Posterior cingulate gyrus (tissue), 11 donors: ENCODE results near the gene WDR7.
A peak's percentile ranks its signal among the peaks of the same experiment; 100 is the strongest.
"Not testable (repeated sequence)": the region's sequence is repeated elsewhere in the genome, so short reads cannot be mapped to it uniquely, and the experiment has no call there.

ENCODE experiments used
- DNase-seq, 10 donors: peaks; one replicate each; pipeline versions ENCODE4 v3.0.0 to v3.0.0-alpha.2; 2020 to 2021; ENCODE audit warnings: mixed read lengths in 3 of 10
- intact Hi-C: fragments of 100-400 bp; cut with DNase I; formaldehyde crosslinking; loops from one replicate; pipeline ENCODE4 v1.15.1; 2023

The WDR7 gene

DNA sequence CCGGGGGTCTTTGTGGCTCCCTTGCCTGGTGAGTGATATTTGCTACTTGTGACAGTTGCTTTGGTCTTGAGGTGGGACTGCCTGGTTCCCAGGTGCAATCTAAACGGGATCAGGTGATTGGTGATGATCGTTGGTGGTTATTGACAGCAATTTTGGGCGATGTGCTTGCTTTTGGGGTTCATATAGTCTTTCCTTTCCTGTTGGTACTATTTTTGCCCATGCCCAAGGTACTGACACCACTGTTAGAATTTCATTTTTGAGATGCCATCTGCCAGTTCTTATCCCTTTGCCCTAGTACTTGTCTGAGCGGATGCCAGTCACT is 573 bp downstream of the WDR7 start:
- intact Hi-C loops: loop anchor here (1.0 kb wide), 1 partner anchor 13 kb away; the partner anchor contains the start of gene TXNL1
- no peak for DNase-seq

DNA sequence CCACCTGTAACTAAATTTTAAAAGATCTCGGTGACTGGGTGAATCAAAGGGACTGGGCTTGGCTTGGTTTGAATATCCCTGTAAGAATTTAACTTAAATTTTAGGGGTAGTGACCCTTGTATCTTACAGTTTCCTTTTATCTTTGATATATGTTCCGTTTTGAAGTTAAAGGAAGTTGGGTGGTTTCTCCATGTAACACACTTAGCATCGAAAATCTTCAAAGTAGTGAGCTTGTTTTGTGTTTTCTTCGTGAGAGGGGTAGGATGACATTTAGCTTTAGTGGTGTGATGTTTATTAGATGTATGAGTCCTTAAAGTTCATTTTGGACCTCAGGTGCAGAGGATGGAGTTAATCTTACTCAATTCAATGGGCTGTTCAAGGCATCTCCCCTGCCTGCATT is 1.6 kb downstream of the WDR7 start:
- intact Hi-C loops: no loop called here
- DNase-seq: no peak

GRCh38 chr18:56654280-56654679 is 3.1 kb downstream of the WDR7 start:
- intact Hi-C loops, DNase-seq: not testable (repeated sequence)

DNA sequence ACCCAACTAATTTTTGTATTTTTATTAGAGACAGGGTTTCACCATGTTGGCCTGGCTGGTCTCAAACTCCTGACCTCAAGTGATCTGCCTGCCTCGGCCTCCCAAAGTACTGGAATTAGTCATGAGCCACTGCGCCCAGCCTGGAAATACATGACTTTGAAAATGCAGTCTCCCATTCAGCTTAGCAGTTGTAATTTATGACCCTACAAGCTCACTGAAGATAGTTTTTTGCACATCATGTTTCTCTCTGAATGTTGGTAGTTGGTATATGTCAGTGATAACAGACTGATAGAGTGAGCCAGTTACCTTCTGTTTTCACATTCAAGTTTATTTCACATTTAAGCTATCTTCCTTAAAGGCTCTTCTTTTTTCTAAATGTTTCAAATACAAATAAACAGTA is 7.1 kb downstream of the WDR7 start:
- intact Hi-C loops: no loop called here
- DNase-seq: no peak

GRCh38 chr18:56659111-56659510 is 8.0 kb downstream of the WDR7 start:
- intact Hi-C loops: no loop called here
- no peak for DNase-seq

DNA sequence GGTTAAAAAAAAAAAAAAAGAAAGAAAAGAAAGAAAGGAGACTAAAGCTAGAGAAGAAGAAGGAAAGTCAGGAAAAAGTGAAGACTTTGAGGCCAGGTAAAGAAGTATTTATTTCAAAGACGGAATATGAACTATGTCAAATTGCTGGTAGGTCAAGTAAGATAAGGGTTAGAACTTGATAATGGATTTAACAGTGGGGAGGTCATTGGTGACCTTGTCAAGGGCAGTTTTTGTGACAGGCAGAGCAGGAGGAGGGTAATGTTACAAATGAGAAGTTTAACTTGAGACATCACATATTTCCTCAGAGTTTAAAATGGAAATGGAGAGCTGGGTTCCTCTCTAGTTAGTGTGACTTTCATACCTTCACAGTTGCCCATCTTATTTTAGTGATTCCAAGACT is 9.5 kb downstream of the WDR7 start:
- no peak for DNase-seq
- intact Hi-C loops: no loop called here

DNA sequence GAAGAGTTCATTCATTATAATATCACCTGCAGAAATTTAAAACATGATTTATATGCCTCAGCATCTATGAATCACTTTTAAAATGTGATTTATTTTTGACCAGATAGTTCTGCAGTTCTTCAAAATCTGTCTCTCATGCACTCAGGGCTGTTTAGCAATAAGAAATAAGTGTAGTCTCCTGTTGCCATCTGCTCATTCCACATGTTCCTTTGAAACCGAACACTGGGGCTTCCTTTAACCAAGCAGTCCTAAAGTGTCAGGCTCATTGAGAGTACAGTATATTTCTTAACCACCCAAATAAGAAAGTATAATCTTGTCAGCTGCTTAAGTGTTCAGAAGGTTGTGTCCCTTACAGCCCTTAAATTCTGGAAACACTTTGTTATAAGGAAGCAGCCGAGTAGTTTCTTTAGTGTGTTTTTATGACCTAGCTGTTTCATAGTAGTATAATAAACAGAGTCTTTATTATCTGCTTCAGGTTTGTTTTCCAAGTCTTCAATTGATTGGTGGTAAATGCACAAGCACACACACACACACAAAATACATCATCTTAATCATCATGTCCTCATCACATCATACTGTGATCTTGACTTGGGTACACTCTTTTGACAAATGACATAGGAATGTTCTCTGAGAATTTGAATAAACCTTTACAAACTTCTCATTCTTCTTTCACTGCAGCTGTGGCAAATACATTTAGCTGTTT is 10.4 kb downstream of the WDR7 start:
- no peak for DNase-seq
- intact Hi-C loops: no loop called here

- intact Hi-C loops: no loop called here
- no peak for DNase-seq
These were observed 10.9 kb downstream of the WDR7 start for GRCh38 chr18:56662063-56662408.

GRCh38 chr18:56662502-56662901 is 11.3 kb downstream of the WDR7 start:
- intact Hi-C loops: no loop called here
- no peak for DNase-seq

DNA sequence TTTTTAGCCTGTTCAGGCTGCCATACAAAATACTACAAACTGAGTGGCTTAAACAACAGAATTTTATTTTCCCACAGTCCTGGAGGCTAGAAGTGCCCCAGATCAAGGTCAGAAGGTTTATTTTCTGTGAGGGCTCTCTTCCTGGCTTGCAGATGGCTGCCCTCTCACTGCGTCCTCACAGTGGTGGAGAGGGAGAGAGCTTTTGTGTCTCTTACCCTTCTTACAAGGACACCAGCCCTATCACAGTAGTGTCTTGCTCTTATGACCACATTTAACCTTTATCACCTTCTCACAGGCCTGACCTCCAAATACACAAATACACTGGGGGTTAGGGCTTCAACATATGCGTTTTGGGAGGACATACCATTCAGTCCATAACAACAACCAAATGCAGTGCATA is 11.7 kb downstream of the WDR7 start:
- intact Hi-C loops: no loop called here
- DNase-seq: no peak

DNA sequence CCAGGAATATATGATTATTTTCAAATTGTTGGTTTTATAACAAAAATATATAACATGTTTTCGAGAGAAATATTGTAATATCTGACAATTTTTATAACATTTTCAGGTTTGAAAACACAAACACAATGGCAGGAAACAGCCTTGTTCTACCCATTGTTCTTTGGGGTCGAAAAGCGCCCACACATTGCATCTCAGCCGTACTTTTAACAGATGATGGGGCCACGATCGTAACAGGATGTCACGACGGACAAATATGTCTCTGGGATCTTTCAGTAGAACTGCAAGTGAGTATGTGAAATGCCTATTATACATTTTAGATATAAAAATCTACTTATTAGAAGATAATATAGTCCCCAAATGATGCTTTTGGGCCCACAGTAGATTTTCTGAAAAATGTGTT is 21.2 kb downstream of the WDR7 start:
- intact Hi-C loops: no loop called here

DNA sequence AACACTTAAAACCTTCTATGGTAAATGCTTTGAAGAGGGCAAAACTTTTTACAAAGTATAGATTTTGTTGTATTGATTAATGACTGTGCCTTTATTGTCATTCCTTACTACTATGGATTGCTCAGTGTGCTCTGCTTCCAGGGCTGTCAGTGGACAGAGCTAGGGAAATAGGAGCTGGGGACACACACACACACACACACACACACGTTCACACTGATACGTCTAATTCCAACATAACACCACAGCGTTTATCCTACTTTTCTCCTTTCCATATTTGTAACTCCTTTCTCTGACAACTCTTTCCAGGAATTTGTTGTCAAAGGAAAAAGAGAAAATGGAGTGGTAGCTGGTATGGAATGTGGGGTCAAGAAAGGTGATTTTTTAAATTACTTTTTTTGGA is 21.8 kb downstream of the WDR7 start:
- no peak for DNase-seq
- intact Hi-C loops: no loop called here

More for the DNA sequence above, 21.2 kb downstream of the WDR7 start:
- no peak for DNase-seq

GRCh38 chr18:56676639-56677038 is 25.5 kb downstream of the WDR7 start:
- intact Hi-C loops: no loop called here
- no peak for DNase-seq

GRCh38 chr18:56678836-56679565 is 27.8 kb downstream of the WDR7 start:
- intact Hi-C loops: no loop called here
- DNase-seq: peak in 1 of 10 donors; percentile 22

GRCh38 chr18:56684277-56684676 is 33.1 kb downstream of the WDR7 start:
- DNase-seq: no peak

DNA sequence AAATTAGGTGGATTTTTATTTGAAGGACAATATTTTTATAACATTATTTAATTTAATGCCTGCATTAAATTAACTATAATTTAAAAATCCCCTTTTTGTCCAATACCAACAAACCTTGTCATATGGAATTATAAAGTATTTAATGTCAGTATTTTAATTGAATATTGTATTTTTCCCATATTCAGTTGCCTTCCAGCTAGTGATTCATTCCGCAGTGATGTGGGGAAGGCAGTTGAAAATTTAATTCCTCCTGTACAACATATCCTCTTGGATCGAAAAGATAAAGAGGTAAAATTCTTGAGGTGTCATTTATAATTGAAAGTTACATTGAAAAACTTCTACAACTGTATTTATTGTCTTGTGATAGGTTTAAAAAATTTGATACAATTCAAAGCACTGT is 40.4 kb downstream of the WDR7 start:
- intact Hi-C loops: no loop called here
- DNase-seq: no peak

More at GRCh38 chr18:56684277-56684676, 33.1 kb downstream of the WDR7 start:
- intact Hi-C loops: no loop called here

DNA sequence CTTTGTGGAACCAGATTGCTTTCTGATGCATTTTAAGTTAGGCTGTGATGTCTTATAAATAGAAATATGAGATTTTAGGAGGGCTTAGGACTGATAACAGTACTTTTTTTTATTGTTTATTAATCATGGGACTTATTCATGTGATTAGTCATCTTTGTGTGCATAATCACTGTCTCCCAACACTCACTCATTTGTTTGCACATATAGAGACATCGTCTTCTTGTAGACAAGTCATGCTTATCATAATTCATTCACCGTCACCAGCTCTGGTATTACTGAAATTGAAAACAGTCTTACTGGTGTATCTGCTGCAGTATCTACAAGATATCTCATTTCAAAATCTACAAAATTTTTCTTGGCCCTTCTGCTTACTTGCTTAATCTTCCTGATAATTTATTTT is 45.8 kb downstream of the WDR7 start:
- intact Hi-C loops: no loop called here
- no peak for DNase-seq

DNA sequence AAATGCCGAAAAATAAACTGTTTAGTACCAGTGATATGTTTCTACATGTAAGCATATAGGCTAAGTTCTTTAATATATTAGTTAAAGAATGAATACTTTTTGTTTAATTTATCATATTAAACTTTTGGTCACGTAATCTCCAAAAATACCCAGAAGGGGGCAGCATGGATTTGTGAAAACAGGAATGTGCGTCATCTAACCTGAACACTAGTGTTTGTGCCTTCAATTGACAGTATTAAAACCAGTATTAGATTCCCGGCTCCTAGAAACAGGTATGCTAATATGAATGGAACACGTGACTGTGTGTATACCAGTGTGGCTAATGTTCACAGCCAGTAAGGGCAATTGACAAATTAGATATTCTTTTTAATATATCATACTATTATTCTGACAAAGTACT is 51.8 kb downstream of the WDR7 start:
- DNase-seq: no peak
- intact Hi-C loops: no loop called here

- intact Hi-C loops: no loop called here
- no peak for DNase-seq
These were observed 58.3 kb downstream of the WDR7 start for GRCh38 chr18:56709463-56709862.

- no peak for DNase-seq
- intact Hi-C loops: no loop called here
These were observed 60.7 kb downstream of the WDR7 start for GRCh38 chr18:56711708-56712445.

GRCh38 chr18:56712761-56713160 is 61.6 kb downstream of the WDR7 start:
- DNase-seq: no peak
- intact Hi-C loops: no loop called here

GRCh38 chr18:56715121-56715520 is 64.0 kb downstream of the WDR7 start:
- intact Hi-C loops: no loop called here
- no peak for DNase-seq
